H9 (cell line): ENCODE results near the gene PITPNB. TPM values are rescaled to one million over a fixed set of nuclear protein-coding genes. Genes with fewer than 3 reads are reported as not detected.

Source experiments
- DNase-seq: peaks from one replicate; pipeline ENCODE4 v3.0.0-alpha.2; 2017
- H2AFZ ChIP-seq: one replicate; pipeline ENCODE4 v1.6.1; 2013; ENCODE audit warnings: mild to moderate bottlenecking, low read length, control low read depth, moderate library complexity
- H2AK5ac ChIP-seq: 2 replicates; pipeline ENCODE4 v1.6.1; 2013; ENCODE audit warnings: low read length, control low read depth, mixed read lengths; ENCODE audit not compliant: insufficient read length
- H2BK120ac ChIP-seq: one replicate; pipeline ENCODE4 v1.6.1; 2013; ENCODE audit warnings: low read depth, mild to moderate bottlenecking, low read length, control low read depth, inconsistent platforms; ENCODE audit not compliant: poor library complexity, severe bottlenecking
- H2BK12ac ChIP-seq: 2 replicates; pipeline ENCODE4 v1.6.1; 2013; ENCODE audit warnings: low read length, control low read depth, mixed read lengths, low read depth; ENCODE audit not compliant: insufficient read length
- H2BK15ac ChIP-seq: 2 replicates; pipeline ENCODE4 v1.6.1; 2013; ENCODE audit warnings: low read depth, low read length, control low read depth
- H2BK20ac ChIP-seq: one replicate; pipeline ENCODE4 v1.6.1; 2013; ENCODE audit warnings: low read depth, mild to moderate bottlenecking, low read length, control low read depth, inconsistent platforms; ENCODE audit not compliant: poor library complexity, severe bottlenecking
- H2BK5ac ChIP-seq: 2 replicates; pipeline ENCODE4 v1.6.1; 2013; ENCODE audit warnings: low read length, control low read depth, mixed read lengths; ENCODE audit not compliant: insufficient read length
- H3K14ac ChIP-seq: 2 replicates; pipeline ENCODE4 v1.6.1; 2013; ENCODE audit warnings: low read length, control low read depth; ENCODE audit not compliant: insufficient read depth
- H3K18ac ChIP-seq: 2 replicates; pipeline ENCODE4 v1.6.1; 2013; ENCODE audit warnings: low read depth, mild to moderate bottlenecking, mixed read lengths, low read length, control low read depth; ENCODE audit not compliant: insufficient read length
- H3K23ac ChIP-seq: 2 replicates; pipeline ENCODE4 v1.6.1; 2013; ENCODE audit warnings: low read length, control low read depth, mixed read lengths, low read depth; ENCODE audit not compliant: insufficient read length
- H3K23me2 ChIP-seq: 2 replicates; pipeline ENCODE4 v1.6.1; 2013; ENCODE audit warnings: low read depth, mild to moderate bottlenecking, mixed read lengths, low read length, control low read depth; ENCODE audit not compliant: insufficient read length, poor library complexity, severe bottlenecking
- H3K27ac ChIP-seq: 2 replicates; pipeline ENCODE4 v1.5.1; 2013; ENCODE audit warnings: low read length, control low read depth, mixed read lengths, low read depth; ENCODE audit not compliant: insufficient read length
- H3K27me3 ChIP-seq: 2 replicates; pipeline ENCODE4 v1.6.1; 2013; ENCODE audit warnings: low read length, control low read depth, inconsistent platforms; ENCODE audit not compliant: insufficient read depth
- H3K4ac ChIP-seq: 2 replicates; pipeline ENCODE4 v1.6.1; 2013; ENCODE audit warnings: low read depth, mild to moderate bottlenecking, control low read depth, inconsistent platforms, low read length, moderate library complexity
- H3K4me1 ChIP-seq: 2 replicates; pipeline ENCODE4 v1.6.1; 2013; ENCODE audit warnings: low read length, control low read depth, inconsistent platforms; ENCODE audit not compliant: insufficient read depth
- H3K4me2 ChIP-seq: 2 replicates; pipeline ENCODE4 v1.6.1; 2013; ENCODE audit warnings: low read length, control low read depth, mixed read lengths; ENCODE audit not compliant: insufficient read length, insufficient read depth
- H3K56ac ChIP-seq: 2 replicates; pipeline ENCODE4 v1.6.1; 2013; ENCODE audit warnings: low read depth, mild to moderate bottlenecking, mixed read lengths, low read length, control low read depth; ENCODE audit not compliant: insufficient read length
- H3K79me1 ChIP-seq: 2 replicates; pipeline ENCODE4 v1.6.1; 2013; ENCODE audit warnings: low read depth, mild to moderate bottlenecking, moderate library complexity, low read length, control low read depth, inconsistent platforms; ENCODE audit not compliant: insufficient read depth, poor library complexity, severe bottlenecking
- H3K79me2 ChIP-seq: 2 replicates; pipeline ENCODE4 v1.6.1; 2013; ENCODE audit warnings: low read length, control low read depth, inconsistent platforms; ENCODE audit not compliant: insufficient read depth
- H3K9ac ChIP-seq: 2 replicates; pipeline ENCODE4 v1.6.1; 2013; ENCODE audit warnings: low read length, control low read depth, mixed read lengths; ENCODE audit not compliant: insufficient read length; ENCODE audit errors: extremely low read depth
- H3K9me3 ChIP-seq: one replicate; pipeline ENCODE4 v1.6.1; 2013; ENCODE audit warnings: low read depth, low read length, inconsistent platforms; ENCODE audit not compliant: control insufficient read depth
- H3T11ph ChIP-seq: one replicate; pipeline ENCODE4 v1.6.1; 2013; ENCODE audit warnings: mild to moderate bottlenecking, low read length, control low read depth, inconsistent platforms
- H4K20me1 ChIP-seq: one replicate; pipeline ENCODE4 v1.6.1; 2013; ENCODE audit not compliant: control insufficient read depth, insufficient read length, insufficient read depth
- H4K5ac ChIP-seq: 2 replicates; pipeline ENCODE4 v1.6.1; 2013; ENCODE audit warnings: low read depth, mild to moderate bottlenecking, mixed read lengths, low read length, control low read depth; ENCODE audit not compliant: insufficient read length
- H4K8ac ChIP-seq: replicated peaks from 2 replicates; pipeline ENCODE4 v1.6.1; 2013; ENCODE audit warnings: low read length, control low read depth, mixed read lengths, low read depth; ENCODE audit not compliant: insufficient read length
- H4K91ac ChIP-seq: 2 replicates; pipeline ENCODE4 v1.6.1; 2013; ENCODE audit warnings: low read depth, mild to moderate bottlenecking, moderate library complexity, mixed read lengths, low read length, control low read depth; ENCODE audit not compliant: insufficient read length
- H3K27ac Mint-ChIP-seq, 3 experiments: 2 replicates in 2 of 3; 3 replicates in 1 of 3; pipeline ENCODE4 v1.8.0; 2020 to 2021; ENCODE audit warnings: mixed read lengths in 3 of 3, mild to moderate bottlenecking in 1 of 3, moderate library complexity in 1 of 3
- H3K27me3 Mint-ChIP-seq: 2 replicates; pipeline ENCODE4 v1.8.0; 2021; ENCODE audit warnings: low read depth, mild to moderate bottlenecking, moderate library complexity, mixed read lengths
- H3K36me3 Mint-ChIP-seq, 3 experiments: 2 replicates in 2 of 3; 3 replicates in 1 of 3; pipeline ENCODE4 v1.8.0; 2020 to 2021; ENCODE audit warnings: low read depth in 3 of 3, mixed read lengths in 3 of 3; ENCODE audit not compliant: insufficient read depth in 1 of 3
- H3K4me1 Mint-ChIP-seq, 2 experiments: 2 replicates each; pipeline ENCODE4 v1.8.0; 2020; ENCODE audit warnings: mixed read lengths in 2 of 2
- H3K4me3 Mint-ChIP-seq, 2 experiments: 2 replicates in 1 of 2; 3 replicates in 1 of 2; pipeline ENCODE4 v1.8.0; 2020 to 2021; ENCODE audit warnings: mild to moderate bottlenecking in 2 of 2, mixed read lengths in 2 of 2, moderate library complexity in 1 of 2
- H3K9me3 Mint-ChIP-seq, 2 experiments: 2 replicates in 1 of 2; 3 replicates in 1 of 2; pipeline ENCODE4 v1.8.0; 2020; ENCODE audit warnings: mild to moderate bottlenecking in 2 of 2, mixed read lengths in 2 of 2, moderate library complexity in 1 of 2
- WGBS: extraction: QIAGEN DNeasy Blood & Tissue Kit; methylation state at CpG from one replicate; pipeline ENCODE4 v1.1.7; 2013; ENCODE audit warnings: missing lambda C conversion rate, low lambda C conversion rate, mixed read lengths; ENCODE audit not compliant: insufficient read length; ENCODE audit errors: extremely low coverage; 5-methylcytosine and 5-hydroxymethylcytosine counted together
- total RNA-seq: library from RNA; stranded (reverse); gene quantifications from 2 replicates; pipeline ENCODE4 v1.2.1, GENCODE V29; 2021
- TF ChIP-seq, protein P1 (sequence below): fragments of 200-600 bp; sonication (generic); conservative IDR thresholded peaks from 3 replicates; pipeline ENCODE4 v1.8.0; 2021; ENCODE audit warnings: antibody characterized with exemption, mild to moderate bottlenecking

The PITPNB gene
- total RNA-seq, 1 experiment from 2014 or later = 106 TPM

DNA sequence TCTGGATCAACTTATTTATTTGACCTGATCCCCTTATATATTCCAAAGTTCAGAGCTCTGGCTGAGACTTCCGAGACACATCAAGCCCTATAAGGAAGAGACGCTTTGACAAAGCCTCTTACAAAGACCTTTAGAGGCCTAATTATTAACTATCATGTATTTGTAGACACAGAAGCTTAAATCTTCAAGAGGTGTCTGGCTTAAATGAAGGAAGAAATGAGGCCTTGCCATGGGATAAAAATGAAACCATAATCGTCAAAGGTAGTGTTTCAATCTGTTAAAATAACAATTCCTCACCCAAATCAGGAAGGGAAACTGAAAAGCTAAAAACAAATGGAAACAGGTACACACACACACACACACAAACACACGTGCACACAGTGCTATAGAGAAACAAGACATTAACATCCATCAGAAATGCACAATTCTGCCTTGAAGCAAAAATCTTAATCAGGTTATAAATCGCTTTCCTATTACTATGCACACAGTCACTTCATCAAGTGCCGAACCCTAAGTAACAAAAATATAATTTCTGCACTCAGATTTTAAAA is 50.2 kb downstream of the PITPNB start:
- Histone ChIP-seq H4K91ac (no peak overlapping the region), H3K18ac (no peak overlapping the region), H2BK15ac (no peak overlapping the region), H3K23ac (no peak overlapping the region), H3K79me2 (no peaks in the 10 kb centered on the region), H3K23me2 (no peaks in the 10 kb centered on the region), H3K4ac (no peak overlapping the region), H4K5ac (no peak overlapping the region), H3K9ac (no peak overlapping the region), H2BK20ac (no peak overlapping the region), H3K79me1 (no peaks in the 10 kb centered on the region), H4K20me1 (no peaks in the 10 kb centered on the region), H3T11ph (no peak overlapping the region), H3K27ac (no peak overlapping the region), H3K27me3 (no peaks in the 10 kb centered on the region), H3K4me2 (no peak overlapping the region), H3K14ac (no peak overlapping the region), H2AK5ac (no peak overlapping the region), H2BK120ac (no peak overlapping the region), H3K56ac (no peak overlapping the region), H2BK12ac (no peak overlapping the region), H2AFZ (no peak overlapping the region), H4K8ac (no peak overlapping the region), H3K4me1 (no peaks in the 10 kb centered on the region), H2BK5ac (no peak overlapping the region), H3K9me3 (no peaks in the 10 kb centered on the region)
- no peak for DNase-seq
- Mint-ChIP-seq H3K4me3 (no peak overlapping the region), H3K9me3 (no peaks in the 10 kb centered on the region), H3K36me3 (peaks cover 11 to 38% (median 16%) of the 10 kb centered on the region in 3 experiments; a peak in 6 of 7 replicates), H3K4me1 (peaks cover 12 to 13% of the 10 kb centered on the region in 2 experiments), H3K27ac (no peak overlapping the region), H3K27me3 (no peaks in the 10 kb centered on the region)
- WGBS = no CpG with 5 or more reads among the region's 6 CpGs
- TF ChIP-seq, protein P1, sequence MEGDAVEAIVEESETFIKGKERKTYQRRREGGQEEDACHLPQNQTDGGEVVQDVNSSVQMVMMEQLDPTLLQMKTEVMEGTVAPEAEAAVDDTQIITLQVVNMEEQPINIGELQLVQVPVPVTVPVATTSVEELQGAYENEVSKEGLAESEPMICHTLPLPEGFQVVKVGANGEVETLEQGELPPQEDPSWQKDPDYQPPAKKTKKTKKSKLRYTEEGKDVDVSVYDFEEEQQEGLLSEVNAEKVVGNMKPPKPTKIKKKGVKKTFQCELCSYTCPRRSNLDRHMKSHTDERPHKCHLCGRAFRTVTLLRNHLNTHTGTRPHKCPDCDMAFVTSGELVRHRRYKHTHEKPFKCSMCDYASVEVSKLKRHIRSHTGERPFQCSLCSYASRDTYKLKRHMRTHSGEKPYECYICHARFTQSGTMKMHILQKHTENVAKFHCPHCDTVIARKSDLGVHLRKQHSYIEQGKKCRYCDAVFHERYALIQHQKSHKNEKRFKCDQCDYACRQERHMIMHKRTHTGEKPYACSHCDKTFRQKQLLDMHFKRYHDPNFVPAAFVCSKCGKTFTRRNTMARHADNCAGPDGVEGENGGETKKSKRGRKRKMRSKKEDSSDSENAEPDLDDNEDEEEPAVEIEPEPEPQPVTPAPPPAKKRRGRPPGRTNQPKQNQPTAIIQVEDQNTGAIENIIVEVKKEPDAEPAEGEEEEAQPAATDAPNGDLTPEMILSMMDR = no peak
